ENCODE data around the gene TMEM238.
"Not testable (repeated sequence)": the region's sequence is repeated elsewhere in the genome, so short reads cannot be mapped to it uniquely, and the experiment has no call there.

TMEM238 gene

GRCh38 chr19:55339105-55339888, 44.8 kb downstream of the TMEM238 start, which contains the start of gene KMT5C:
TSS of gene KMT5C (plus strand) at chr19:55339876. CDS start at chr19:55341937, 2,061 bp downstream.
- DNase-seq: peak; percentile 100

- DNase-seq: no peak
These were observed 48.0 kb downstream of the TMEM238 start for GRCh38 chr19:55336101-55336500.

GRCh38 chr19:55333870-55334269, 50.2 kb downstream of the TMEM238 start:
- no peak for DNase-seq

- not testable (repeated sequence) for DNase-seq
These were observed 54.3 kb downstream of the TMEM238 start for GRCh38 chr19:55329791-55330190.

Measured in femur (tissue), 1 donor.